K562 (cell line): ENCODE results near the gene UBR7. TPM values are rescaled to one million over a fixed set of nuclear protein-coding genes. Genes with fewer than 3 reads are reported as not detected.
A peak's percentile ranks its signal among the peaks of the same experiment; 100 is the strongest.

ENCODE experiments used
- ATAC-seq: fragments of 200-7000 bp; cut with Tn5 transposase; 3 replicates; pipeline ENCODE4 v1.9.1; 2020; ENCODE audit warnings: moderate library complexity
- BruUV-seq: library from RNA; stranded (reverse); fragments of 400-500 nt; replicated peaks from 2 replicates; lab custom pipeline; 2021; lab: Mats Ljungman, UMichigan
- CTCF ChIA-PET: fragments of 300-600 bp; formaldehyde crosslinking; extraction: SDS; loops from one replicate; lab custom pipeline; 2021; ENCODE audit warnings: low intra/inter-chr PET ratio; lab: Yijun Ruan, JAX
- POLR2A ChIA-PET: fragments of 300-600, 350-650 bp; sonication (Branson Sonifier 250); formaldehyde crosslinking; extraction: SDS; loops from one replicate; lab custom pipeline; 2021; ENCODE audit warnings: antibody characterized with exemption, inconsistent platforms; lab: Yijun Ruan, JAX
- DNase-seq, 4 experiments: peaks; one replicate each; pipeline versions ENCODE4 v3.0.0 to v3.0.0-alpha.2; 2011 to 2018; ENCODE audit warnings: low spot score in 3 of 4, mixed read lengths in 3 of 4; ENCODE audit errors: extremely low read depth in 1 of 4
- FAIRE-seq: peaks from 2 replicates; lab custom pipeline; 2011; peaks lifted over from hg19 to GRCh38; lab: Jason Lieb, UNC
- H2AFZ ChIP-seq: 2 replicates; pipeline ENCODE4 v1.6.0; 2011; ENCODE audit warnings: low read depth, low read length, control low read depth, inconsistent platforms
- H3K27ac ChIP-seq: fragments of 200-600 bp; 3 replicates; pipeline ENCODE4 v1.8.0; 2011; ENCODE audit warnings: low read depth, mild to moderate bottlenecking, control low read depth, inconsistent platforms, low read length, moderate library complexity, mixed read lengths; ENCODE audit errors: extremely low read depth
- H3K27me3 ChIP-seq, 2 experiments: fragments of 300-600 bp in 1 of 2; 2 replicates in 1 of 2; 3 replicates in 1 of 2; pipeline versions ENCODE4 v1.6.0 to v1.8.0; 2011; ENCODE audit warnings: inconsistent platforms in 2 of 2, low read length in 2 of 2, mild to moderate bottlenecking in 1 of 2, mixed read lengths in 1 of 2, moderate library complexity in 1 of 2; ENCODE audit not compliant: control insufficient read depth in 2 of 2, insufficient read depth in 2 of 2
- H3K36me3 ChIP-seq: fragments of 300-600 bp; 3 replicates; pipeline ENCODE4 v1.8.0; 2011; ENCODE audit warnings: mild to moderate bottlenecking, low read length, inconsistent platforms; ENCODE audit not compliant: control insufficient read depth, insufficient read depth
- H3K4me1 ChIP-seq, 2 experiments: fragments of 200-600 bp in 1 of 2; replicated peaks in 1 of 2; 2 replicates in 1 of 2; 3 replicates in 1 of 2; pipeline versions ENCODE4 v1.5.1 to v1.8.0; 2011; ENCODE audit warnings: inconsistent platforms in 2 of 2, low read length in 2 of 2, mild to moderate bottlenecking in 1 of 2, mixed read lengths in 1 of 2, moderate library complexity in 1 of 2; ENCODE audit not compliant: control insufficient read depth in 2 of 2, insufficient read depth in 2 of 2
- H3K4me2 ChIP-seq: 2 replicates; pipeline ENCODE4 v1.6.1; 2011; ENCODE audit warnings: low read length, control low read depth, inconsistent platforms, mixed read lengths; ENCODE audit not compliant: insufficient read depth
- H3K4me3 ChIP-seq: fragments of 200-600 bp; sonication (generic), shearing (Covaris generic); 2 replicates; pipeline ENCODE4 v1.5.1; 2016; ENCODE audit warnings: control low read depth, inconsistent platforms
- H3K79me2 ChIP-seq: fragments of 200-600 bp; 3 replicates; pipeline ENCODE4 v1.8.0; 2011; ENCODE audit warnings: low read length, inconsistent platforms; ENCODE audit not compliant: control insufficient read depth, insufficient read depth
- H3K9ac ChIP-seq, 2 experiments: 2 replicates each; pipeline versions ENCODE4 v1.6.0 to v1.6.1; 2011; ENCODE audit warnings: low read depth in 2 of 2, low read length in 2 of 2, control low read depth in 1 of 2, inconsistent platforms in 1 of 2, mild to moderate bottlenecking in 1 of 2, mixed read lengths in 1 of 2; ENCODE audit not compliant: insufficient read depth in 1 of 2
- H3K9me1 ChIP-seq: one replicate; pipeline ENCODE4 v1.6.0; 2011; ENCODE audit warnings: inconsistent platforms, mild to moderate bottlenecking, low read length, moderate library complexity; ENCODE audit not compliant: control insufficient read depth, insufficient read depth
- H3K9me3 ChIP-seq: replicated peaks from 2 replicates; pipeline ENCODE4 v1.5.1; 2011; ENCODE audit warnings: low read depth, low read length, inconsistent platforms; ENCODE audit not compliant: control insufficient read depth, insufficient read depth
- H4K20me1 ChIP-seq: replicated peaks from 2 replicates; pipeline ENCODE4 v1.6.1; 2011; ENCODE audit warnings: low read length, inconsistent platforms, mixed read lengths; ENCODE audit not compliant: control insufficient read depth, insufficient read depth
- C11orf30 ChIP-seq: fragments of 450-650 bp; IDR thresholded peaks from 2 replicates; pipeline ENCODE4 v1.6.1; 2016; ENCODE audit warnings: low read depth, mild to moderate bottlenecking
- HDAC6 ChIP-seq: IDR thresholded peaks from 2 replicates; pipeline ENCODE4 v1.6.1; 2012; ENCODE audit warnings: low read depth, mild to moderate bottlenecking, control low read depth, inconsistent platforms, low read length, moderate library complexity
- MAFG ChIP-seq: fragments of 450-650 bp; conservative IDR thresholded peaks from 2 replicates; pipeline ENCODE4 v1.6.1; 2016; ENCODE audit warnings: missing genetic modification characterization, missing compliant biosample characterization
- POLR2G ChIP-seq: fragments of 200-400 bp; formaldehyde crosslinking; IDR thresholded peaks from 2 replicates; pipeline ENCODE4 v1.6.1; 2017; ENCODE audit warnings: low read depth, mild to moderate bottlenecking, antibody characterized with exemption, low read length, moderate library complexity
- ZBTB1 ChIP-seq: sonication (generic); formaldehyde crosslinking; IDR thresholded peaks from 2 replicates; pipeline ENCODE4 v1.8.1; 2023; ENCODE audit warnings: missing genetic modification reagents, low read depth, mild to moderate bottlenecking, borderline replicate concordance
- ZNF316 ChIP-seq: fragments of 450-650 bp; IDR thresholded peaks from 2 replicates; pipeline ENCODE4 v1.6.1; 2016
- WGBS: fragments of 100-300 bp; shearing (Covaris generic); methylation state at CpG from one replicate; pipeline ENCODE4 v1.1.6; 2016; ENCODE audit warnings: low coverage, mixed read lengths; ENCODE audit not compliant: insufficient coverage; ENCODE audit errors: missing lambda C conversion rate; 5-methylcytosine and 5-hydroxymethylcytosine counted together
- in situ Hi-C: fragments of 300-500 bp; cut with MboI; formaldehyde crosslinking; loops from 4 replicates; pipeline ENCODE4 v1.15.0; 2018; ENCODE audit warnings: inconsistent platforms, mixed read lengths
- intact Hi-C: fragments of 100-400 bp; cut with micrococcal nuclease; formaldehyde crosslinking; loops from 2 replicates; pipeline ENCODE4 v1.14.2; 2022
- polyA plus RNA-seq, 8 experiments: library from polyadenylated mRNA; depleted of rRNA in 4 of 8; stranded (reverse) in 5 of 8; unstranded in 3 of 8; fragments of >200 nt; fragmentation: Nextera tagmentation in 2 of 8; fragmentation: Illumina TruSeq in 1 of 8; extraction: Ambion mirVana in 2 of 8; extraction: Trizol in 1 of 8; gene quantifications; 2 replicates each; pipeline versions ENCODE4 v1.2.1 to v1.2.3, GENCODE V29; 2011 to 2014; ENCODE audit warnings: inconsistent platforms in 1 of 8, missing spikeins in 1 of 8
- total RNA-seq, 7 experiments: library from RNA; depleted of rRNA in 6 of 7; stranded (reverse); fragments of >200 nt in 6 of 7; fragmentation: Illumina TruSeq in 2 of 7; extraction: Trizol in 2 of 7; gene quantifications; 2 replicates each; pipeline versions ENCODE4 v1.2.1 to v1.2.3, GENCODE V29; 2011 to 2021; ENCODE audit warnings: low replicate concordance in 1 of 7

Gene UBR7
- total and polyA plus RNA-seq, 9 of the 15 experiments (the other 6 are each of a cell fraction or from before 2014, with no cell fraction given), result 12.5 to 63.0 (median 34.4) TPM

DNA sequence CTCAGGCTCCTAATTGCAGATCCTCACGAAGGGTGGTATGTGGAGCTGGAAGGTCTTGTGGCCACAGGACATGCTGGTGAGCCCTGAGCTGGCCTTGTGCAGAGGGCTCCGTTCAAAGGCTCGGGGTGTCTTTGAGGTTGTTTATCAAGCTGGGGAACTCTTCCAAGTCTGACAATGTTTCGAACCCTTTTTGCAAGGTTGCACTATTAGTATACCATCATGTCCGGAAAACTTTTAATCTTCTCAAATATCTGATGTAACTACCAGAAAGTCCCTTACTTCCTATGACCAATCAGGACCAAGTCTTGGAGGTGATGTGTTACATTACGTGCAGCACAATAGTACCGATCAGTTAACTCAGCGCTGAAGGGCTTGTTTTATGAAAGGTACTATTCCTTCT, 21.5 kb downstream of the UBR7 start:
- peaks cover 0 to 4% of the 10 kb centered on the region in 2 experiments; a peak in 1 of 5 replicates for H3K4me1 ChIP-seq
- 74% methylated on average over 8 of the region's 8 CpGs for WGBS
- intact Hi-C loops, result no loop called here
- no peaks in the 10 kb centered on the region for H3K9me3 ChIP-seq
- TF ChIP-seq MAFG (tag) (peak; percentile 25; the same call in 1 of the 2 replicates), C11orf30 (peak; percentile 39; the same call in 1 of the 2 replicates), HDAC6 (no peak), ZNF316 (peak; percentile 30; the same call in 1 of the 2 replicates)
- TF ChIP-seq, all 486 proteins: peak for 3
- Histone ChIP-seq H4K20me1 (no peaks in the 10 kb centered on the region), H3K27ac (no peak overlapping the region), H3K4me2 (no peak overlapping the region), H3K27me3 (no peaks in the 10 kb centered on the region), H3K79me2 (no peaks in the 10 kb centered on the region), H3K4me3 (no peak overlapping the region), H2AFZ (no peak overlapping the region), H3K36me3 (peaks cover 32% of the 10 kb centered on the region; the same call in 2 of the 3 replicates), H3K9ac (no peak overlapping the region), H3K9me1 (no peaks in the 10 kb centered on the region)
- POLR2A ChIA-PET, result interaction anchor here (0.6 to 1.0 kb wide), 2 partner anchors 19 to 49 kb away, joined by 3 read pairs; no protein-coding TSS in a partner anchor
- ATAC-seq (no peak), FAIRE-seq (no peak), DNase-seq (no peak)
- TSS peak; percentile 45 for BruUV-seq
- in situ Hi-C loops, result no loop called here
- CTCF ChIA-PET, result no interaction called here

DNA sequence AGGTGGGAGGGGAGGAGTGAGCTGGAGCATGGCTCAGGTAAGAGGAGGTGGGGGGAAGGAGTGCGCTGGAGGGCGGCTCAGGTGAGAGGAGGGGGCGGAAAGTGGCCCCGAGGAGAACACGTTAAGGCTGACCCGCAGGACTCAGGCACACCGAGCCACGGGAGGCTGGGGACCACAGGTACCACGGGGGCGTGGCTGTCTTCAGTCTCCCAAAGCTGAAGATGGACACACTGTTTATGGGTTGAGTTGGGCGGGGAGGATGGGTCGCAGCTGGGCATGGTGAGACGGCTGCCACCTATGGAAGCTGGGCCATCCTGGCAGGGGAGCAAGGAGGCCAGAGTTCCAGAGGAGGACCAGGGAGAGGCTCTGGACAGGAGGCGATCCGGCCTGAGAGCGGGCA, 23.5 kb downstream of the UBR7 start:
- BruUV-seq, result no TSS peak
- CTCF ChIA-PET, result no interaction called here
- H2AFZ ChIP-seq, result no peak overlapping the region
- in situ Hi-C loops, result no loop called here
- no peak for DNase-seq
- H3K79me2 ChIP-seq, result no peaks in the 10 kb centered on the region
- 0 out of 5 replicates have a peak, but pooled peaks cover 0 to 4% of the 10 kb centered on the region in 2 experiments for H3K27me3 ChIP-seq
- intact Hi-C loops, result loop anchor here (5.0 to 10.0 kb wide), 2 partner anchors 244 to 387 kb away; no protein-coding TSS in a partner anchor
- no peak overlapping the region for H3K27ac ChIP-seq
- H3K4me2 ChIP-seq, result no peak overlapping the region
- H3K4me3 ChIP-seq, result no peak overlapping the region
- POLR2A ChIA-PET, result no interaction called here
- ATAC-seq, result no peak
- 86% methylated on average over 3 of the region's 16 CpGs for WGBS
- H3K36me3 ChIP-seq, result peaks cover 25% of the 10 kb centered on the region; the same call in 2 of the 3 replicates
- no peaks in the 10 kb centered on the region for H4K20me1 ChIP-seq
- H3K4me1 ChIP-seq, result peaks cover 0 to 4% of the 10 kb centered on the region in 2 experiments; a peak in 1 of 5 replicates
- TF ChIP-seq ZBTB1 (CRISPR knock-in tag) (no peak), POLR2G (peak; percentile 38; the same call in 1 of the 2 replicates)
- H3K9ac ChIP-seq, result no peak overlapping the region
- H3K9me1 ChIP-seq, result no peaks in the 10 kb centered on the region
- no peak for FAIRE-seq
- H3K9me3 ChIP-seq, result no peaks in the 10 kb centered on the region
